ENCODE results near the gene TMEM151A.
"Not testable (repeated sequence)": the region's sequence is repeated elsewhere in the genome, so short reads cannot be mapped to it uniquely, and the experiment has no call there.

Gene TMEM151A

GRCh38 chr11:66310324-66310723 is 18.6 kb downstream of the TMEM151A start:
- no peak for DNase-seq

DNA sequence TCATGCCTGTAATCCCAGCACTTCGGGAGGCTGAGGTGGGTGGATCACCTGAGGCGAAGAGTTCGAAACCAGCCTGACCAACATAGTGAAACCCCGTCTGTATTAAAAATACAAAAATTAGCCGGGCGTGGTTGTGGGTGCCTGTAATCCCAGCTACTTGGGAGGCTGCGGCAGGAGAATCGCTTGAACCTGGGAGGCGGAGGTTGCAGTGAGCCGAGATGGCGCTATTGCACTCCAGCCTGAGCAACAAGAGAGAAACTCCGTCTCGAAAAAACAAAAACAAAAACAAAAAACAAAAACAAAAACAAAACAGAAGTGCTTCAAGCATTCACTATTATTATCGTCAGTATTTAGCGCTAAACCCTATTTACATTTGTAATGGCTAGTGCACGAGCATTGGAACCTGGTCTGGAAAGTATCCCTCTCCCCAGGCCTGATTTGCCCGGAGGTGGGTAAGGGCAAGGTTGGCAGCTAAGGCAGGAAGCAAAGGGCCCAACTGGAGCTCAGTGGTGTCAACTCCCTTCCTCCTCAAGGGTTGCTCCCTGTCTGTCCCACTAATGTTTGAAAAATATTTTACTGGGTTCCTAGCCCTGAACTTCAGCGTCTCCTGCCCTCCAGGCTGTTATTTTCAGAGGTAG is 19.2 kb downstream of the TMEM151A start:
- DNase-seq, result not testable (repeated sequence)

GRCh38 chr11:66311470-66311964 is 19.8 kb downstream of the TMEM151A start:
- peak in 1 of 2 experiments; percentile 84 for DNase-seq

DNA sequence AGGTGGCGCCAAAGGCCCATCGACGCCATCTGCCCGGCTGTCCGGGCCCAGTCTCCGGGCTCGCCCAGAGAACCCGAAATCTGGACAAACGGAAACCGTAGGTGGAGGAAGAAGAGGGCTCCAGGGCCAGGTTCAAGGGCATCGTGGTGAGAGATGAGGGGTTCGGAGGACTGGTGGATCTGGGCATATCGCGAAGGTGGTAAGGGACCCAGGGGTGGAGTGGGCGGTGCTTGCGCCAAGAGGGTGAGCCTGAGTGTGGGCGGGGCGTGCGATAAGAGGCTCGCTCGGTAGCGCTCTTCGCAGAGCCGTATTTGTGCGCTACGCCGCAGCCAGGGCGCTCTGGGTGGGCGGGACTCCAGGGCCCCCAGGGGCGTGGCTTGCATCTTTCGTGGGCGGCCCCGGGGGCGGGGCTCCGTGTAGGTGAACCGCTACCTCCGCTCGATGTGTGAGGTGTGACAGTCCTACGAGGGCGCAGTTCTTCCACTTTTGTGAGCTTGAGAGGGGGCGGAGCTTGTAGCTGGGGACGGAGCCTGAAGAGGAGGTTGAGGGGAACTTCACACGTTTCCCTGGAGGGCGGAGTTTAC is 20.4 kb downstream of the TMEM151A start:
- peak; percentile 90 to 91 for DNase-seq

- DNase-seq, result peak; percentile 94 to 95
Measured at GRCh38 chr11:66312549-66313320, 21.0 kb downstream of the TMEM151A start.

- DNase-seq, result no peak
Measured at GRCh38 chr11:66313321-66314185, 21.9 kb downstream of the TMEM151A start.

DNA sequence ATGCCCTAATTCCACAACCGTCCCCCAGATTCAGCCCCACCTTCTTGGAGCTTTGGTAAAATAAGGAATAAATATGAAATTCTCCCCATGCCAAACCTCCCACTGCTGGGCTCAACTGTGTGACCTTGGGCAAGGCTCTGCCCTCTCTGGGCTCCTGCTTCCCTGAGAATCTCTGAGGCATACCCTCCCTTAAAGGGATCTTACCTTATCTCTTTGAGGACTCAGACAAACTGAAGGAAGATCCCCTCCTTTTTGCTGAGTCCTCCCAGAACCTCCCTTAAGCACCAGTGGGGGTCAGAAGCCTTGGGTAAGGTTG is 22.4 kb downstream of the TMEM151A start:
- no peak for DNase-seq

DNA sequence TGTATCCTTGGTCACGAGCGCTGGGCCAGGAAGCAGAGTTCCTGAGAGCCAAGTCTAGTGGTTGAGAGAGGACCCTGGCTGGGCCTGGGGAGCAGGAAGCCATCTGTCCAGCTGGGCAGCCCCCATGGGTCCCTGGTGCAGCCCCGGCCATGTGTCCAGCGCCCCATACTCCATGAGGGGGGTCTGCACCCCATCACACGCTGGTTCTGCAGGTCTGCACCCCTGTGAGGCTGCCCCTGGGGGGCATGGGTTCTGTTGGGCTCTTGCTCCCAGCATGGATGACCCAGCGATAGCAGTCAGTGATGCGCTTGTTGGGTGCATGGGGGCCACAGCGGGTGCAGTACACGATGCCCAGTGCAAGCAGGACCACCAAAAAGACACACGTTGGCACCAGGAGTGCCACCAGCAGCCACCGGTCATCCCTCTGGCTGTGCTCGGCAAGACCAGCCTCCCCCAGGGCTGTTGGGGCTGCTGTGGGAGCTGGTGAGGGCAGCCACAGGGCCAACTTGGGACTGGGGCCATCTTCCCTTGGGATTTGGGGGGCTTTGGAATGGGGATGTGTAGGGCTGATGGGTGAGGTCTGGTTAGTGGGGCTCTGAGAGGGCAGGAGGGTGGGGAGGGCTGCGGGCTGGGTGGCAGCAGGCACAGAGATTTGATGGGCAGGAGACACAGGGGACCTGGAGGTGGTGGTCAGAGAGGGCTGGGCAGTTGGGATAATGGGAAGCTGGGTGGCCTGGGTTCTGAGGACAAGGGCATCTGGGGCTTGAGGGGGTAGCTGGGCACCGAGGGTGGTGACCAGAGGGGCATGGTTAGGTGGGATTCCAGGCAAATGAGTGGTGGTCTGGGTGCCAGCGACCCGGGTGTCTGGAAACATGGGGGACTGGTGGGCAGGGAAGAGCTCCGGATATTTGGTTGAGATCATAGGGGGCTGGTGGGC is 23.1 kb downstream of the TMEM151A start:
- DNase-seq, result no peak

- no peak for DNase-seq
Measured at GRCh38 chr11:66315498-66315885, 23.8 kb downstream of the TMEM151A start.

- no peak for DNase-seq
Measured at GRCh38 chr11:66315921-66316811, 24.5 kb downstream of the TMEM151A start.

DNA sequence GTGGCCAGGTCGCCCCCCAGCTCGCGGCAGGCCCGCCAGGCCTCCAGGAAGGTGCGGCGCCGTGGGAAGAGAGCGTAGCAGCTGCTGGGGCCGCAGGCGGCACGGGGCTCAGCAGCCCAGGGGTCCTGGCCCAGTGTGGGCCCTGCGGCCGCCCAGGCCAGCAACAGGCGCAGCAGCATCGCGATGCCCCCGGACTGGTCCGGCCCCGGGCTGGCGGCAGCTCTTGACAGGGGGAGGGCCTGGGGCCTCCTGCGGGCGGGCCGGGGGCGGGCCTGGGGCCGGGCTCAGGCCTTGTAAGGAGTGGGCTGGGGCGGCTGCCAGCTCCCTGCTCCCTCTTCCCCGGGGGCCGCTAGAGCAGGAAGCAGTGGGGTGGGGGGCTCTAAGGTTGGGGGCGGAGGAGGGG is 25.2 kb downstream of the TMEM151A start, which contains the start of gene CD248:
Gene CD248, minus strand, starts transcription at position 196 of the 403 bp plus-strand sequence. Its CDS starts 17 bp downstream, at position 179.
- DNase-seq, result no peak

- no peak for DNase-seq
Measured at GRCh38 chr11:66317322-66317722, 25.6 kb downstream of the TMEM151A start.

DNA sequence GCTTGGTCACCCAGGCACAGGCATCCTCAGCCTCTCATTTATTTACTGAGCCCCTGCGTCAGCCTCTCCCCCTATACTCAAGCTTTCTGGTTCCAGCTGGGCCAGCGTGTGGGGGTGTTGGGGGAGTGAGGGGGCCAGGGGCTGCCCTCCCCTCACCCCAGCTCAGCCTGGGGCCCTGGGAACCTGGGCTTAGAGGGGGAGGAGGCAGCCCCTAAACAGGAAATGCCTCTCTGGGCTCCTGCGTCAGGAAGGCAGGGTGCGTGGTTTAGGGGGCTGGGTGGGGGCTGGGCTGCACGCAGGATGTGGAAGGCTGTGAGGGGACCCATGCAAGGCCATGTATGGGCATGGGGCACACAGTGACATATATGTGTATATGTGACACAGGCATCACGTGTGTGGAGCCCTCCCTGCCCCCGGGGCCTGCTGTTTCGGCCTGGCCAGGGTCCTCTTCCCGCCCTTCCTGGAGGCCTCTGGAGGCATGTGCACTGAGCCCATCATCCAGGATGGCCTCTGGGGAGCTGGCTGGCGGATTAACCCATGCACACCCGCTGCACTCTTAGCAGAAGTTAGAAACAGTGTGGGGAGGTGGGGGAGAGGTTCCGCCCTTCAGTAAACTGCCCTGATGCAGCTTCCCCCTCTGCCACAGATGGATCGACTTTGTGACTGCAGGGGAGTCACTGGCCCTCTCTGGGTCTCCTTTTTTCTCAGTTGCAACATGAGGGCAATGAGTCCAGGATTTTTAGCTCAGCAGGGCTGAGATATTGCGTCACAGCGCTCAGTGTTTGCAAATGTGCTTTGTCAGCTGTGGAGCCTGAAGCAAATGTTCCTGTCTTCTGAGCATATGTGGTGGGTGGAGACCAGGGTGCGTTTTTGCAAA is 26.3 kb downstream of the TMEM151A start:
- peak; percentile 75 to 79 for DNase-seq

DNA sequence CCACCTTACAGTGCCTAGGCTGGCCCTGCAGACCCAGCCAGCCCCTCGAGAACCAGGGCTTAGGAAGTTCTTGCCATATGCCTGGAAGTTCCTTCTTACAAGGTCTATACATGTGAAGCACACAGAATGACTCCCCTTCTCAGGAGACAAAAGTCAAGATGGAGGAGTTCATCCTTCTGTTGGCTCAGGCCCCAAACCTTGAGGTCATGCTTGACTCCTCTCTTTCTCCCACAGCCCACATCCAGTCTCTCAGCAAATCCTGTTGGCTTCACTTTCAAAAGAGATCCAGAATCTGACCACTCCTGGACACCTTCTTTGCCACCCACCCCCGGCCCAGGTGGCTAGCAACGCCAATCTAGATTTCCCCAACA is 26.9 kb downstream of the TMEM151A start:
- no peak for DNase-seq

- not testable (repeated sequence) for DNase-seq
Measured at GRCh38 chr11:66320289-66320688, 28.6 kb downstream of the TMEM151A start.

GRCh38 chr11:66320748-66321147 is 29.1 kb downstream of the TMEM151A start:
- not testable (repeated sequence) for DNase-seq

DNA sequence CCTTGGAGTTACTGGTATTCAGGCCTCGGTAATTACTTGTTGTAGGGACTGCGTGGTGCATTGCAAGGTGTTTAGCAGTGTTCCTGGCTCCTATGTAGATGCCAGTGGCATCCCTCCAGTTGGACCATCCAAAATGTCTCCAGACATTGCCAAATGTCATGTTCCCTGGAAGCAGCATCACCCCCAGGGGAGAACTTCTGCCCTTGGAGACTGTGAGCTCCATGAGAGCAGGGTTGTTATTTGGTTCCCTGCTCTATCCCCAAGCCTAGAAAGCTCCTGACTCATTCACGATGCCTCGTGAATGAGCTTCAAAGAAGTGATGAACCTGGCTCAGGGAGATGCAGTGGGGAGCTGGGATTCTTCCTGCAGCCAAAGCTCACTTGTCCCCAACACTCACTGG is 29.9 kb downstream of the TMEM151A start:
- no peak for DNase-seq

DNA sequence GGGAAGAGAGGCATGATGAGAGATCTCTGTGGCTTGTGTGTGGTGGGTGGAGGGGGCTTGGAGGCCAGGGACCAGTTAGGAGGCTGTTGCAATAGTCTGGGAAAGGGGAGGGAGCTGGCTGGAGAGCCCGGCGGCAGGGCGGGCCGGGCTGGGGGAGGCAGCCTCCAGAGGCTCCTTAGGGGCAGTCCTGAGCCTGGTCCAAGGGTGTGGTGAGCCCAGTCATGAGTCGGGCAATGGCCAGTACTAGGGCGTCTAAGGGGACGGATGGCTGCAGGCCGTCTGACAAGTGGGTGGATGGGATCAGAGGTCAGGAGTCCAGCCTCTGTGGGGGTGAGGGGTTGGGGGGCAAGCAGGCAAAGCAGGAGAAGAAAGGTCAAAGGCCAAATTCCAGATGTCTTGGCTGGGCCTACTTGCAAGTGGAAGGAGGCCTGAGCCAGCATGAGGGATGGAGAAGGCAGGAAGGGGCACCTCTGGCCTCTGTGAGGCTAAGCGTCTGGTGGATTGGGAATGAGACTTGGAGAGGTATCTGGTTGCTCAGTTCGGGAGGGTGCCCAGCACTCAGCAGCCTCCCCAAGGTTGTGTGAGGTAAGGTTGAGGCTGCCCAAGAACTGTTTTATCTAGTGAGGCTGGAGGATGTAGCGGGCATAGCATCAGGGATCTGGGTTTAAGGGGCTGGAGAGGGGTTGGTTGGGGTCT is 31.2 kb downstream of the TMEM151A start:
- DNase-seq, result no peak

- no peak for DNase-seq
Measured at GRCh38 chr11:66323684-66324083, 32.0 kb downstream of the TMEM151A start.

Data from Kasumi-1 (cell line).